GM12872 (cell line): ENCODE results near the gene TAF1B.

Experiments used
- TF ChIP-seq, protein P1 (sequence below): IDR thresholded peaks from 3 replicates; pipeline ENCODE4 v1.5.1; 2011; ENCODE audit warnings: low read depth, mild to moderate bottlenecking, low read length, moderate library complexity; ENCODE audit not compliant: insufficient read depth

Gene TAF1B

GRCh38 chr2:9837451-9837850 is 5.8 kb upstream of the TAF1B start:
- TF ChIP-seq, protein P1, sequence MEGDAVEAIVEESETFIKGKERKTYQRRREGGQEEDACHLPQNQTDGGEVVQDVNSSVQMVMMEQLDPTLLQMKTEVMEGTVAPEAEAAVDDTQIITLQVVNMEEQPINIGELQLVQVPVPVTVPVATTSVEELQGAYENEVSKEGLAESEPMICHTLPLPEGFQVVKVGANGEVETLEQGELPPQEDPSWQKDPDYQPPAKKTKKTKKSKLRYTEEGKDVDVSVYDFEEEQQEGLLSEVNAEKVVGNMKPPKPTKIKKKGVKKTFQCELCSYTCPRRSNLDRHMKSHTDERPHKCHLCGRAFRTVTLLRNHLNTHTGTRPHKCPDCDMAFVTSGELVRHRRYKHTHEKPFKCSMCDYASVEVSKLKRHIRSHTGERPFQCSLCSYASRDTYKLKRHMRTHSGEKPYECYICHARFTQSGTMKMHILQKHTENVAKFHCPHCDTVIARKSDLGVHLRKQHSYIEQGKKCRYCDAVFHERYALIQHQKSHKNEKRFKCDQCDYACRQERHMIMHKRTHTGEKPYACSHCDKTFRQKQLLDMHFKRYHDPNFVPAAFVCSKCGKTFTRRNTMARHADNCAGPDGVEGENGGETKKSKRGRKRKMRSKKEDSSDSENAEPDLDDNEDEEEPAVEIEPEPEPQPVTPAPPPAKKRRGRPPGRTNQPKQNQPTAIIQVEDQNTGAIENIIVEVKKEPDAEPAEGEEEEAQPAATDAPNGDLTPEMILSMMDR: no peak

- TF ChIP-seq, protein P1: no peak
Measured at GRCh38 chr2:9838391-9838790, 4.9 kb upstream of the TAF1B start.

GRCh38 chr2:9842487-9843228 is 616 bp upstream of the TAF1B start:
- TF ChIP-seq, protein P1: no peak

DNA sequence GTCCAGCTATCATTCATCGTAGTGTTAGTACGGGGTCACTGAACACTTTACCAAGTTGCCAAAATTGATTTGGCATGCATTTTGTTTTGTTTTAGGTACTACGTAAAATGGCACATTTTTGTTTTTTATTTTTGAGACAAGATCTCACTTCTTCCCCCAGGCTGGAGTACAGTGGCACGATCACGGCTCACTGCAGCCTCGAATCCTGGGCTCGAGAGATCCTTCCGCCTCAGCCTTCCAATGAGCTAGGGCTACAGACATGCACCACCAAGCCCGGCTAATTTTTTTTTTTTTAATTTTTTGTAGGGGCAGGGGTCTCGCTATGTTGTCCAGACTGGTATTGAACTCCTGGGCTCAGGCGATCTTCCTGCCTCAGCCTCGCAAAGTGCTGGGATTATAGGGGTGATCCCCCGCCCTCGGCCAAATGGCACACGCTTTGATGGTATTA is 786 bp downstream of the TAF1B start:
- TF ChIP-seq, protein P1: no peak

GRCh38 chr2:9844576-9844975 is 1.3 kb downstream of the TAF1B start:
- TF ChIP-seq, protein P1: no peak

DNA sequence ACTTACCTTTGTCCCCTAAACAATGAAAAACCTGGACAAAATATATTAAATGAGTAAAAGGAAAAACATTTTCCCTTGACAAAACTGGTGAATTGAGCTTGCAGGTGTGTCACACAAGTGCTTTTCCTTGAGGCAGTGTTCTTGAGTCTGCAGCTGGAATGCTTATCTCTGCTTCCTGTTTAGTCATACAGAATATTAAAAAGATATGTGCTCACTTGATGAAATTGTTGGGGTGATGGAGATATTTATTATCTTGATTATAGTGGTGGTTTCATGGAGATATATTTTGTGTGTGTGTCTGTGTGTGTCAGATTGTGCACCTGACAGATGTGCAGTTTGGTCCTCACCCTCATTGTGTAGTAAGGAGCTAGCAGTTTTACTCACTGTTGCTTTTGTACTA is 3.3 kb downstream of the TAF1B start:
- TF ChIP-seq, protein P1: no peak

DNA sequence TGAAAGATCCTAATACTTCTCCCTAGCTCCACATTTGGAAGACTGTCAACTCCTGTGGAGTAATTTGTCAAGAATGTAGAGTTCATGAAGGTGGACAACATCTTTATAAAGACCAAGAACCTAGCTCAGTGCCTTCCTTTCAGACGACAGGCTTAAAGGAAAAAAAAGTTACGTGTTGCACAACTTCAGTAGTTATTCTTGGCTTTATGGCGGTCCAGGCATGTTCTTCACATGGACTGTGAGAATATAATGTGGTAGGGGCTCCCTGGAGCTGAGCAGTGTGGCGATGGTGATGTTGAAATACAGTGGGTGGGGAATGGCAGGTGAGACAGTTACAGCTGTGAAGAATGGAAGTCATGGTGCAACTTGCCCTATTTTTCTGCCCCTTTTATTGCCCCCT is 3.9 kb downstream of the TAF1B start:
- TF ChIP-seq, protein P1: no peak

DNA sequence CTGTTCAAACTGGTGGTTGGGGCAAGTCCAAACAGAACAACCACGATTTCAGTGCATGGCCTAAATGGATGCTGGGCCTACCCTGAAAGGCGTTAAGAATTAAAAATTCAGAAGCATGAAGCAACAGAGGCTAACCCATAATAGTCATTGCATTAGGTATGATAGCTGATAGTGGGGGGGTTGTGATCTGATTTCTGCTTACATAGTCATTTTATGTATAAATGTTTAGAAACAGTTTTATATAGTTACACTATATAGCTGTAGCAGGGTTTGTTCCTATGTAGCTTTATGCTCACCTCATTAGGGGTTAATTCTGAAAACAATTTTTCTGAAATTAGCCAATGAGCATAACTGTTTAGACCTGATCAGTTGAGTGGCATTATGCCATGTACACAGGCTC is 9.6 kb downstream of the TAF1B start:
- TF ChIP-seq, protein P1: no peak
